Tibial nerve (tissue), 4 donors: ENCODE results near the gene AIFM1. TPM values are rescaled to one million over a fixed set of nuclear protein-coding genes. Genes with fewer than 3 reads are reported as not detected.

Experiments used
- DNase-seq, 2 donors: peaks; one replicate each; pipeline ENCODE4 v3.0.0-alpha.2; 2019; ENCODE audit warnings: low spot score in 2 of 2
- H3K27ac ChIP-seq, 4 donors: fragments of 200-600 bp; sonication (generic) in 3 of 4; one replicate each; pipeline ENCODE4 v1.5.1; 2017 to 2019; ENCODE audit warnings: mild to moderate bottlenecking in 1 of 4
- H3K27me3 ChIP-seq, 2 donors: fragments of 200-600 bp; sonication (generic) in 1 of 2; one replicate each; pipeline versions ENCODE4 v1.5.1 to v1.6.0; 2017 to 2019
- H3K36me3 ChIP-seq, 3 donors: fragments of 200-600 bp; sonication (generic); one replicate each; pipeline ENCODE4 v1.5.1; 2018 to 2019
- H3K4me1 ChIP-seq, 4 donors: fragments of 200-600 bp; sonication (generic) in 3 of 4; one replicate each; pipeline ENCODE4 v1.5.1; 2017 to 2019
- H3K4me3 ChIP-seq, 4 donors: fragments of 200-600 bp; sonication (generic) in 3 of 4; one replicate each; pipeline ENCODE4 v1.5.1; 2017 to 2019; ENCODE audit warnings: mild to moderate bottlenecking in 1 of 4, moderate library complexity in 1 of 4
- H3K9me3 ChIP-seq, 4 donors: fragments of 200-600 bp; sonication (generic) in 3 of 4; one replicate each; pipeline ENCODE4 v1.5.1; 2017 to 2019
- CTCF ChIP-seq, 5 experiments: fragments of 200-600 bp in 3 of 5; fragments of 450-650 bp in 2 of 5; sonication (generic) in 3 of 5; IDR thresholded peaks; one replicate each; pipeline ENCODE4 v1.5.1; 2016 to 2019; ENCODE audit warnings: antibody characterized with exemption in 5 of 5, mild to moderate bottlenecking in 3 of 5, moderate library complexity in 2 of 5
- EP300 ChIP-seq, 2 donors: sonication (generic); formaldehyde crosslinking; IDR thresholded peaks; one replicate each; pipeline ENCODE4 v1.6.1; 2017; ENCODE audit warnings: antibody characterized with exemption in 2 of 2, mild to moderate bottlenecking in 1 of 2
- POLR2A ChIP-seq, 2 donors: fragments of 450-650 bp; IDR thresholded peaks; one replicate each; pipeline ENCODE4 v1.6.1; 2017; ENCODE audit warnings: antibody characterized with exemption in 2 of 2, mild to moderate bottlenecking in 2 of 2, moderate library complexity in 2 of 2
- WGBS, 2 donors: methylation state at CpG; one replicate each; pipeline ENCODE4 v1.1.5; 2018; 5-methylcytosine and 5-hydroxymethylcytosine counted together
- total RNA-seq, 4 donors: library from RNA; depleted of rRNA; stranded (reverse); fragments of >200 nt; gene quantifications; one replicate each; pipeline ENCODE4 v1.1.0, GENCODE V29; 2016

The AIFM1 gene
- total RNA-seq, 4 donors from 2014 or later = 12.0 to 18.4 (median 16.7) TPM

GRCh38 chrX:130174937-130175336, 9.3 kb upstream of the AIFM1 start:
- Histone ChIP-seq H3K4me1 (peaks cover 0 to 19% (median 2%) of the 10 kb centered on the region in 4 donors), H3K27me3 (peaks cover 0 to 5% of the 10 kb centered on the region in 2 donors), H3K9me3 (no peaks in the 10 kb centered on the region), H3K27ac (peak overlapping the region in 2 of 4 donors; percentile 64 to 68), H3K4me3 (no peak overlapping the region), H3K36me3 (no peaks in the 10 kb centered on the region)
- no peak for TF ChIP-seq CTCF (IDR thresholded peaks at IDR 0.05)
- no peak for TF ChIP-seq POLR2A (IDR thresholded peaks at IDR 0.05)
- TF ChIP-seq EP300 (IDR thresholded peaks at IDR 0.05) = no peak
- 77 to 100% methylated on average over 1 to 2 of the region's 2 CpGs for WGBS, 2 donors
- DNase-seq = no peak

GRCh38 chrX:130174045-130174704, 8.5 kb upstream of the AIFM1 start:
- Histone ChIP-seq H3K27me3 (peaks cover 0 to 5% of the 10 kb centered on the region in 2 donors), H3K4me3 (no peak overlapping the region), H3K36me3 (no peaks in the 10 kb centered on the region), H3K9me3 (no peaks in the 10 kb centered on the region), H3K4me1 (peaks cover 0 to 19% (median 2%) of the 10 kb centered on the region in 4 donors), H3K27ac (peak overlapping the region in 3 of 4 donors; percentile 45 to 68 (median 64))
- DNase-seq = peak in 1 of 2 donors; percentile 36
- TF ChIP-seq POLR2A (IDR thresholded peaks at IDR 0.05) (no peak), EP300 (IDR thresholded peaks at IDR 0.05) (peak in 1 of 2 donors; percentile 52), CTCF (IDR thresholded peaks at IDR 0.05) (no peak)
- WGBS, 2 donors = 58 to 59% methylated on average over 9 to 10 of the region's 10 CpGs

DNA sequence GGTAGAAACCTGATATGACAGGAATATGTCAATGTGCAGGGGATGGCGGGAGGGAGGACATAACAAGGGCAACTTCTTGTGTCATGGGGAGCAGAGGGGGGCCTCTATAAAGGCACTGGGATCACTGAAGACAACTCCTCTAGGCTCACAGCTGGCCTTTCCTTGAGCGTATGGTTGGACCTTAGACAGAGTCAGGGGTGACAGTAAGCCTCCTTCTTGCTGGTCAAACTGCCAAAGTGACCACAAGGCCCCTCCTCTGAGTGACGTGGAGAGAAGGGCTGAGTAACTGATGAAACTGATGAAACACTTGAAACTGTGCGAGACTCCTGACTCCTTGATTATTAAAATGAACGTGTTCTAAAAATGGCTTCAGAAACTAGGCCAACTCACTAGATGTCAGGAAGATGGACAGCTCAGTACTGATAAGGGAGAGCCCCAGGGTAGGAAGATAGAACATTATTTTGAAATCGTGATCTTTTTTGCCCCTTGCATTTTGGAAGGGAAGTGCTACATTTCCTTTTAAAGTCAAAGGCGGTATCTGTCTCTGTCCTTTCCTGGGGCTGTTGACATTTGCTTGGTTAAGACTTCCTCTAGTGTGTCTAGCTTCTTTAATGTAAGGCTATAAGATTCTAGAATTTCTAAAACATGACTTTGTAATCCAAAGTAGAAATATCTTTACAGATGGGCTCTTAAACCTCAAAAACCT, 7.7 kb upstream of the AIFM1 start:
- TF ChIP-seq CTCF (IDR thresholded peaks at IDR 0.05) (no peak), EP300 (IDR thresholded peaks at IDR 0.05) (no peak), POLR2A (IDR thresholded peaks at IDR 0.05) (no peak)
- Histone ChIP-seq H3K27me3 (peaks cover 0 to 5% of the 10 kb centered on the region in 2 donors), H3K36me3 (no peaks in the 10 kb centered on the region), H3K9me3 (no peaks in the 10 kb centered on the region), H3K4me1 (peaks cover 0 to 19% (median 2%) of the 10 kb centered on the region in 4 donors), H3K4me3 (no peak overlapping the region), H3K27ac (peak overlapping the region in 3 of 4 donors; percentile 45 to 68 (median 49))
- whole genome bisulfite sequencing, 2 donors = 52 to 65% methylated on average over 6 to 7 of the region's 7 CpGs
- peak in 1 of 2 donors; percentile 30 for DNase-seq

GRCh38 chrX:130172127-130172845, 6.6 kb upstream of the AIFM1 start:
- H3K27me3 ChIP-seq = peaks cover 0 to 5% of the 10 kb centered on the region in 2 donors

More at GRCh38 chrX:130172127-130172845, 6.6 kb upstream of the AIFM1 start:
- Histone ChIP-seq H3K9me3 (no peaks in the 10 kb centered on the region), H3K27ac (peak overlapping the region in 1 of 4 donors; percentile 40), H3K4me3 (peak overlapping the region; percentile 26 to 52 (median 42)), H3K4me1 (peaks cover 0 to 20% (median 2%) of the 10 kb centered on the region in 4 donors), H3K36me3 (no peaks in the 10 kb centered on the region)
- WGBS, 2 donors = 25 to 62% methylated on average over 17 to 34 of the region's 34 CpGs
- TF ChIP-seq POLR2A (IDR thresholded peaks at IDR 0.05) (no peak), EP300 (IDR thresholded peaks at IDR 0.05) (no peak), CTCF (IDR thresholded peaks at IDR 0.05) (no peak)
- DNase-seq = no peak
